HepG2 (cell line): ENCODE measurements around the gene XPOT. TPM values are rescaled to one million over a fixed set of nuclear protein-coding genes. Genes with fewer than 3 reads are reported as not detected.
A peak's percentile ranks its signal among the peaks of the same experiment; 100 is the strongest.

ENCODE experiments used
- GMEB2 ChIP-seq: IDR thresholded peaks from 2 replicates; pipeline ENCODE4 v1.6.1; 2016; ENCODE audit warnings: missing biosample characterization, missing genetic modification reagents, low read depth
- HIC2 ChIP-seq: sonication (generic); formaldehyde crosslinking; IDR thresholded peaks from 2 replicates; pipeline ENCODE4 v1.9.0; 2022; ENCODE audit warnings: low read depth, missing genetic modification reagents
- NFKBIZ ChIP-seq: IDR thresholded peaks from 2 replicates; pipeline ENCODE4 v1.6.1; 2018; ENCODE audit warnings: missing genetic modification reagents, missing compliant biosample characterization
- POLR2AphosphoS2 ChIP-seq: IDR thresholded peaks from 2 replicates; pipeline ENCODE4 v1.6.1; 2011; ENCODE audit warnings: low read depth, low read length, improper control_type of control experiment
- RXRB ChIP-seq: IDR thresholded peaks from 2 replicates; pipeline ENCODE4 v1.6.1; 2016; ENCODE audit warnings: borderline replicate concordance, missing genetic modification reagents, missing compliant biosample characterization
- TGIF2 ChIP-seq: IDR thresholded peaks from 2 replicates; pipeline ENCODE4 v1.6.1; 2016; ENCODE audit warnings: control low read depth, missing compliant biosample characterization
- ZMYM3 ChIP-seq: sonication (generic); formaldehyde crosslinking; IDR thresholded peaks from 2 replicates; pipeline ENCODE4 v1.5.1; 2020; ENCODE audit warnings: mild to moderate bottlenecking, missing genetic modification reagents
- ZNF333 ChIP-seq: sonication (generic); formaldehyde crosslinking; IDR thresholded peaks from 2 replicates; pipeline ENCODE4 v1.4.0; 2020; ENCODE audit warnings: mild to moderate bottlenecking, missing genetic modification reagents, borderline replicate concordance
- ZNF644 ChIP-seq: IDR thresholded peaks from 2 replicates; pipeline ENCODE4 v1.6.1; 2016; ENCODE audit warnings: low read depth
- ZNF780A ChIP-seq: sonication (generic); formaldehyde crosslinking; IDR thresholded peaks from 2 replicates; pipeline ENCODE4 v1.8.0; 2022; ENCODE audit warnings: mild to moderate bottlenecking, missing genetic modification reagents, moderate library complexity
- polyA plus RNA-seq, 8 experiments: library from polyadenylated mRNA; depleted of rRNA in 3 of 8; stranded (reverse) in 7 of 8; unstranded in 1 of 8; fragments of >200 nt; fragmentation: Illumina TruSeq in 4 of 8; extraction: Trizol in 4 of 8; gene quantifications; 2 replicates each; pipeline versions ENCODE4 v1.2.1 to v1.2.3, GENCODE V29; 2011 to 2016; ENCODE audit warnings: low read depth in 4 of 8, missing spikeins in 1 of 8, mixed read lengths in 1 of 8; ENCODE audit not compliant: insufficient read depth in 1 of 8
- total RNA-seq, 5 experiments: library from RNA; depleted of rRNA; stranded (reverse); fragments of >200 nt; fragmentation: Illumina TruSeq; extraction: Trizol; gene quantifications; 2 replicates each; pipeline ENCODE4 v1.2.3, GENCODE V29; 2016; ENCODE audit warnings: low read depth in 1 of 5
- TF ChIP-seq, protein P1 (sequence below): sonication (generic); formaldehyde crosslinking; IDR thresholded peaks from one replicate; pipeline ENCODE4 v1.5.1; 2020; ENCODE audit warnings: mild to moderate bottlenecking, missing genetic modification reagents; ENCODE audit errors: not compliant biosample characterization
- TF ChIP-seq, protein P2 (sequence below): IDR thresholded peaks from 2 replicates; pipeline ENCODE4 v1.6.1; 2016; ENCODE audit warnings: mild to moderate bottlenecking, missing biosample characterization, missing genetic modification reagents
- TF ChIP-seq, protein P3 (sequence below), 2 experiments: sonication (generic) in 1 of 2; formaldehyde crosslinking in 1 of 2; IDR thresholded peaks; 2 replicates each; pipeline versions ENCODE4 v1.5.1 to v1.6.1; 2011 to 2020; ENCODE audit warnings: borderline replicate concordance in 1 of 2, low read depth in 1 of 2, low read length in 1 of 2, mild to moderate bottlenecking in 1 of 2, missing genetic modification reagents in 1 of 2, moderate library complexity in 1 of 2

XPOT gene
- total and polyA plus RNA-seq, 2 of the 13 experiments (the other 11 are each of a cell fraction or from before 2014, with no cell fraction given): 93.8 to 102 TPM

DNA sequence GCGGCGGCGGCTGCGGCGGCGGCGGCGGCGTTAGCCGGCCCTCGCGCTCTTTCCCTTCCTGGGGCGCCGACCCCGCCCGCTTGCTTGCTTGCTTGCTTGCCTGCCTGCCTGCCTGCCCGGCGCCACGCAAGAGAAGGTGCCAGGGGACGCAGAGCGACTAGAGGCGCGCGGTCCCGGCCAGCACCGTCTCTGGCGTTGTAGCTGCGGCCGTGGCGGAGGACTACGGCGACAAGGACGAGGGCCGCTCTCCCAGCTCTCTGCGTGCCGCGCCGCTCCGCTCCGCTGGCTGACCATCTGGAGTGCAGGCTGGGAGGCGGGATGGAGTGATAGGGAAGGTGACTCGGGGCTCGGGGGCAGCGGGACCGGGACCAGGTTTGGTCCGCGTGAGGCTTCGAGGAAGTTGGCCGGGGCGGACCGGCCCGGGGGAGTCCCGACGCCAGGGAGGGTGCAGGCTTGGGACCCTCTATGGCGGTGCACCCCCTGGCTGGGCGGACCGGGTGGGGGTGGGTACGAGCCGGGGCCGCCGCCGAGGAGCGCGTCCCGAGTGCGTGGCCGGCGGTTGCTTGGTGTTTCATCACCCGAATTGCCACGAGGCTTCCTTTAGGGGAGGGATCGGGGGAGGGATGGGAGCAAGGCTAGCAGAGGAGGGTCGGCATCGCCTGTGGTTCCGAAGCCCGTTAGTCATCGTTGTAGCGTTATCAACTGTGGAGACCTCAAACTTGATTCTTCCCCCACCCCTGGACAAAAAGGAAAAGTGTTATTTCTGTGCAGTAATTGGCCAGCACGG lies 471 bp downstream of the XPOT start (continued):
- TF ChIP-seq, protein P1, sequence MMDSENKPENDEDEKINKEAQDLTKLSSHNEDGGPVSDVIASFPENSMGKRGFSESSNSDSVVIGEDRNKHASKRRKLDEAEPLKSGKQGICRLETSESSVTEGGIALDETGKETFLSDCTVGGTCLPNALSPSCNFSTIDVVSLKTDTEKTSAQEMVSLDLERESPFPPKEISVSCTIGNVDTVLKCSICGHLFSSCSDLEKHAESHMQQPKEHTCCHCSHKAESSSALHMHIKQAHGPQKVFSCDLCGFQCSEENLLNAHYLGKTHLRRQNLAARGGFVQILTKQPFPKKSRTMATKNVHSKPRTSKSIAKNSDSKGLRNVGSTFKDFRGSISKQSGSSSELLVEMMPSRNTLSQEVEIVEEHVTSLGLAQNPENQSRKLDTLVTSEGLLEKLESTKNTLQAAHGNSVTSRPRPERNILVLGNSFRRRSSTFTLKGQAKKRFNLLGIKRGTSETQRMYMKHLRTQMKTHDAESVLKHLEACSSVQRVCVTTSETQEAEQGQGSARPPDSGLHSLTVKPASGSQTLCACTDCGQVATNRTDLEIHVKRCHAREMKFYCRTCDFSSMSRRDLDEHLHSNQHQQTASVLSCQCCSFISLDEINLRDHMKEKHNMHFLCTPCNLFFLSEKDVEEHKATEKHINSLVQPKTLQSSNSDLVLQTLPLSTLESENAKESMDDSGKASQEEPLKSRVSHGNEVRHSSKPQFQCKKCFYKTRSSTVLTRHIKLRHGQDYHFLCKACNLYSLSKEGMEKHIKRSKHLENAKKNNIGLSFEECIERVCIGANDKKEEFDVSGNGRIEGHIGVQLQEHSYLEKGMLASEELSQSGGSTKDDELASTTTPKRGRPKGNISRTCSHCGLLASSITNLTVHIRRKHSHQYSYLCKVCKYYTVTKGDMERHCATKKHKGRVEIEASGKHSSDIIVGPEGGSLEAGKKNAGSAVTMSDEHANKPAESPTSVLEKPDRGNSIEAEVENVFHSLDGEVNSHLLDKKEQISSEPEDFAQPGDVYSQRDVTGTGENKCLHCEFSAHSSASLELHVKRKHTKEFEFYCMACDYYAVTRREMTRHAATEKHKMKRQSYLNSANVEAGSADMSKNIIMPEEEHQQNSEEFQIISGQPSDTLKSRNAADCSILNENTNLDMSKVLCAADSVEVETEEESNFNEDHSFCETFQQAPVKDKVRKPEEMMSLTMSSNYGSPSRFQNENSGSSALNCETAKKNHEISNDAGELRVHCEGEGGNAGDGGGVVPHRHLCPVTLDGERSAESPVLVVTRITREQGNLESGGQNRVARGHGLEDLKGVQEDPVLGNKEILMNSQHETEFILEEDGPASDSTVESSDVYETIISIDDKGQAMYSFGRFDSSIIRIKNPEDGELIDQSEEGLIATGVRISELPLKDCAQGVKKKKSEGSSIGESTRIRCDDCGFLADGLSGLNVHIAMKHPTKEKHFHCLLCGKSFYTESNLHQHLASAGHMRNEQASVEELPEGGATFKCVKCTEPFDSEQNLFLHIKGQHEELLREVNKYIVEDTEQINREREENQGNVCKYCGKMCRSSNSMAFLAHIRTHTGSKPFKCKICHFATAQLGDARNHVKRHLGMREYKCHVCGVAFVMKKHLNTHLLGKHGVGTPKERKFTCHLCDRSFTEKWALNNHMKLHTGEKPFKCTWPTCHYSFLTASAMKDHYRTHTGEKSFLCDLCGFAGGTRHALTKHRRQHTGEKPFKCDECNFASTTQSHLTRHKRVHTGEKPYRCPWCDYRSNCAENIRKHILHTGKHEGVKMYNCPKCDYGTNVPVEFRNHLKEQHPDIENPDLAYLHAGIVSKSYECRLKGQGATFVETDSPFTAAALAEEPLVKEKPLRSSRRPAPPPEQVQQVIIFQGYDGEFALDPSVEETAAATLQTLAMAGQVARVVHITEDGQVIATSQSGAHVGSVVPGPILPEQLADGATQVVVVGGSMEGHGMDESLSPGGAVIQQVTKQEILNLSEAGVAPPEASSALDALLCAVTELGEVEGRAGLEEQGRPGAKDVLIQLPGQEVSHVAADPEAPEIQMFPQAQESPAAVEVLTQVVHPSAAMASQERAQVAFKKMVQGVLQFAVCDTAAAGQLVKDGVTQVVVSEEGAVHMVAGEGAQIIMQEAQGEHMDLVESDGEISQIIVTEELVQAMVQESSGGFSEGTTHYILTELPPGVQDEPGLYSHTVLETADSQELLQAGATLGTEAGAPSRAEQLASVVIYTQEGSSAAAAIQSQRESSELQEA: peak; percentile 77
- 0 out of 2 replicates have a peak, but pooled peaks have one; percentile 55 for TF ChIP-seq HIC2 (CRISPR knock-in tag)
- peak; percentile 9; the same call in 1 of the 2 replicates for TF ChIP-seq RXRB (CRISPR knock-in tag)
- TF ChIP-seq ZNF644 (CRISPR knock-in tag): no peak
- TF ChIP-seq, protein P2, sequence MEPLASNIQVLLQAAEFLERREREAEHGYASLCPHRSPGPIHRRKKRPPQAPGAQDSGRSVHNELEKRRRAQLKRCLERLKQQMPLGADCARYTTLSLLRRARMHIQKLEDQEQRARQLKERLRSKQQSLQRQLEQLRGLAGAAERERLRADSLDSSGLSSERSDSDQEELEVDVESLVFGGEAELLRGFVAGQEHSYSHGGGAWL (CRISPR knock-in tag): peak; percentile 64
- TF ChIP-seq GMEB2 (CRISPR knock-in tag): no peak
- TF ChIP-seq ZNF780A (CRISPR knock-in tag): peak; percentile 97
- TF ChIP-seq, protein P3, sequence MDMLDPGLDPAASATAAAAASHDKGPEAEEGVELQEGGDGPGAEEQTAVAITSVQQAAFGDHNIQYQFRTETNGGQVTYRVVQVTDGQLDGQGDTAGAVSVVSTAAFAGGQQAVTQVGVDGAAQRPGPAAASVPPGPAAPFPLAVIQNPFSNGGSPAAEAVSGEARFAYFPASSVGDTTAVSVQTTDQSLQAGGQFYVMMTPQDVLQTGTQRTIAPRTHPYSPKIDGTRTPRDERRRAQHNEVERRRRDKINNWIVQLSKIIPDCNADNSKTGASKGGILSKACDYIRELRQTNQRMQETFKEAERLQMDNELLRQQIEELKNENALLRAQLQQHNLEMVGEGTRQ (IDR thresholded peaks at IDR 0.05; ENCODE audit: low read depth, low read length): no peak
- TF ChIP-seq, protein P3 (CRISPR knock-in tag; IDR thresholded peaks at IDR 0.05; ENCODE audit: borderline replicate concordance): no peak
- TF ChIP-seq POLR2AphosphoS2: peak; percentile 47; the same call in 1 of the 2 replicates
- TF ChIP-seq ZNF333 (CRISPR knock-in tag): no peak; the same call in 1 of the 2 replicates
- TF ChIP-seq TGIF2 (CRISPR knock-in tag): peak; percentile 28
- peak; percentile 32; the same call in 1 of the 2 replicates for TF ChIP-seq ZMYM3
- TF ChIP-seq NFKBIZ (CRISPR knock-in tag): 0 out of 2 replicates have a peak, but pooled peaks have one; percentile 2
